ENCODE data around the gene CAMTA2. TPM values are rescaled to one million over a fixed set of nuclear protein-coding genes. Genes with fewer than 3 reads are reported as not detected.
A peak's percentile ranks its signal among the peaks of the same experiment; 100 is the strongest.

The CAMTA2 gene
- total and polyA plus RNA-seq, 4 donors: 7.8 to 17.6 (median 12.0) TPM

- peaks cover 28 to 51% (median 44%) of the 10 kb centered on the region in 4 donors for H3K36me3 ChIP-seq (ENCODE audit: control insufficient read depth in 4 of 4, insufficient read depth in 3 of 4, low read depth in 1 of 4, low read length in 3 of 4)
- peaks cover 2 to 26% (median 21%) of the 10 kb centered on the region in 4 donors for H3K4me1 ChIP-seq (ENCODE audit: control insufficient read depth in 4 of 4, insufficient read depth in 4 of 4, low read length in 3 of 4)
- no peak for TF ChIP-seq RAD21 (IDR thresholded peaks at IDR 0.05)
- TF ChIP-seq HNF4G (IDR thresholded peaks at IDR 0.05): no peak
- no peak for TF ChIP-seq SP1 (IDR thresholded peaks at IDR 0.05)
- TF ChIP-seq GABPA (IDR thresholded peaks at IDR 0.05 in 1 of 2, conservative IDR thresholded peaks at IDR 0.05 in 1 of 2): no peak
- no peak for TF ChIP-seq REST (IDR thresholded peaks at IDR 0.05)
- no peak for TF ChIP-seq RXRA (IDR thresholded peaks at IDR 0.05)
- no peak for TF ChIP-seq ZBTB33 (IDR thresholded peaks at IDR 0.05)
- no peak for TF ChIP-seq HNF4A (conservative IDR thresholded peaks at IDR 0.05)
- TF ChIP-seq FOXA2 (IDR thresholded peaks at IDR 0.05): no peak
- no peak for TF ChIP-seq CTCF (IDR thresholded peaks at IDR 0.05; ENCODE audit: low read depth, low read length, missing input control)
- TF ChIP-seq JUND (IDR thresholded peaks at IDR 0.05): no peak
- no peak for TF ChIP-seq YY1 (IDR thresholded peaks at IDR 0.05)
- H3K9ac ChIP-seq (ENCODE audit: low read depth in 1 of 2, low read length in 2 of 2): no peak overlapping the region
- H3K27me3 ChIP-seq (ENCODE audit: control insufficient read depth in 4 of 4, insufficient read depth in 4 of 4, low read length in 3 of 4): no peaks in the 10 kb centered on the region
- WGBS: 93% methylated on average over 20 of the region's 20 CpGs
- H3K4me3 ChIP-seq (ENCODE audit: low read depth in 1 of 3, low read length in 3 of 3): no peak overlapping the region
- no peak for DNase-seq (ENCODE audit: low spot score)
- no peak overlapping the region for H3K27ac ChIP-seq (ENCODE audit: low read depth in 1 of 2, low read length in 2 of 2)
- no peaks in the 10 kb centered on the region for H3K9me3 ChIP-seq (ENCODE audit: control insufficient read depth in 4 of 4, low read length in 3 of 4)
Measured at GRCh38 chr17:5002121-5002788, 14.8 kb upstream of the CAMTA2 start.

- H3K4me3 ChIP-seq (ENCODE audit: low read depth in 1 of 3, low read length in 3 of 3): peak overlapping the region; percentile 77 to 88 (median 86)
- WGBS: 32% methylated on average over 11 of the region's 11 CpGs
- H3K27ac ChIP-seq (ENCODE audit: low read depth in 1 of 2, low read length in 2 of 2): peak overlapping the region; percentile 83 to 88
- H3K4me1 ChIP-seq (ENCODE audit: control insufficient read depth in 4 of 4, insufficient read depth in 4 of 4, low read length in 3 of 4): peaks cover 5 to 34% (median 26%) of the 10 kb centered on the region in 4 donors
- H3K27me3 ChIP-seq (ENCODE audit: control insufficient read depth in 4 of 4, insufficient read depth in 4 of 4, low read length in 3 of 4): no peaks in the 10 kb centered on the region
- TF ChIP-seq HNF4A (conservative IDR thresholded peaks at IDR 0.05) (peak in 1 of 2 donors; percentile 43), SP1 (IDR thresholded peaks at IDR 0.05) (peak; percentile 33), RAD21 (IDR thresholded peaks at IDR 0.05) (peak in 1 of 2 donors; percentile 16), GABPA (IDR thresholded peaks at IDR 0.05 in 1 of 2, conservative IDR thresholded peaks at IDR 0.05 in 1 of 2) (no peak)
- no peak for DNase-seq (ENCODE audit: low spot score)
- H3K9ac ChIP-seq (ENCODE audit: low read depth in 1 of 2, low read length in 2 of 2): peak overlapping the region in 1 of 2 donors; percentile 70
- no peaks in the 10 kb centered on the region for H3K9me3 ChIP-seq (ENCODE audit: control insufficient read depth in 4 of 4, low read length in 3 of 4)
- H3K36me3 ChIP-seq (ENCODE audit: control insufficient read depth in 4 of 4, insufficient read depth in 3 of 4, low read depth in 1 of 4, low read length in 3 of 4): peaks cover 16 to 39% (median 32%) of the 10 kb centered on the region in 4 donors
Measured at GRCh38 chr17:5000237-5000639, 12.8 kb upstream of the CAMTA2 start.

Data from liver (tissue), 9 donors.